H1 (cell line): ENCODE data around the gene AP3S1. TPM values are rescaled to one million over a fixed set of nuclear protein-coding genes. Genes with fewer than 3 reads are reported as not detected.

Experiments
- CTCF ChIA-PET: fragments of 300-600 bp; sonication (Branson Sonifier 250); formaldehyde crosslinking; loops from one replicate; lab custom pipeline; 2021; ENCODE audit not compliant: partially characterized antibody; lab: Charles Lee
- POLR2A ChIA-PET: fragments of 300-600 bp; sonication (Branson Sonifier 250); formaldehyde crosslinking; loops from one replicate; lab custom pipeline; 2021; ENCODE audit warnings: inconsistent platforms; ENCODE audit not compliant: partially characterized antibody; lab: Charles Lee
- DNase-seq, 2 experiments: peaks; one replicate each; pipeline versions ENCODE4 v3.0.0 to v3.0.0-alpha.2; 2010 to 2022; ENCODE audit warnings: low spot score in 2 of 2, low read depth in 1 of 2, mixed read lengths in 1 of 2
- FAIRE-seq: peaks from 2 replicates; lab custom pipeline; 2011; peaks lifted over from hg19 to GRCh38; lab: Jason Lieb, UNC
- H2AFZ ChIP-seq: 2 replicates; pipeline ENCODE4 v1.8.1; 2012; ENCODE audit warnings: low read length, inconsistent platforms
- H2AK5ac ChIP-seq: 2 replicates; pipeline ENCODE4 v1.6.1; 2013; ENCODE audit warnings: low read depth, low read length
- H2BK120ac ChIP-seq: replicated peaks from 2 replicates; pipeline ENCODE3; 2013; ENCODE audit warnings: low read depth, low read length, inconsistent platforms
- H2BK12ac ChIP-seq: 2 replicates; pipeline ENCODE4 v1.6.1; 2013; ENCODE audit warnings: low read depth, low read length
- H2BK15ac ChIP-seq: 2 replicates; pipeline ENCODE4 v1.6.1; 2013; ENCODE audit warnings: low read length
- H2BK20ac ChIP-seq: 2 replicates; pipeline ENCODE4 v1.6.1; 2013; ENCODE audit warnings: low read length
- H2BK5ac ChIP-seq: 2 replicates; pipeline ENCODE4 v1.6.1; 2013; ENCODE audit warnings: low read depth, low read length
- H3K14ac ChIP-seq: 2 replicates; pipeline ENCODE4 v1.6.1; 2013; ENCODE audit warnings: inconsistent platforms; ENCODE audit not compliant: insufficient read length
- H3K18ac ChIP-seq: 2 replicates; pipeline ENCODE4 v1.6.1; 2013; ENCODE audit warnings: low read length; ENCODE audit errors: extremely low read depth
- H3K23ac ChIP-seq: 2 replicates; pipeline ENCODE4 v1.6.1; 2013; ENCODE audit warnings: inconsistent platforms; ENCODE audit not compliant: insufficient read length
- H3K23me2 ChIP-seq: 2 replicates; pipeline ENCODE4 v1.6.1; 2013; ENCODE audit warnings: low read depth, low read length
- H3K27ac ChIP-seq: 2 replicates; pipeline ENCODE4 v1.6.1; 2011; ENCODE audit warnings: low read depth, low read length, inconsistent platforms
- H3K27me3 ChIP-seq, 4 experiments: replicated peaks in 1 of 4; 1 replicate in 1 of 4; 2 replicates in 3 of 4; pipeline versions ENCODE4 v1.6.1 to v1.8.1; 2011 to 2013; ENCODE audit warnings: low read length in 3 of 4, mild to moderate bottlenecking in 3 of 4, inconsistent platforms in 2 of 4, mixed read lengths in 2 of 4, moderate library complexity in 1 of 4; ENCODE audit not compliant: control insufficient read depth in 3 of 4, insufficient read depth in 3 of 4; ENCODE audit errors: extremely low read depth in 1 of 4
- H3K36me3 ChIP-seq, 4 experiments: 2 replicates each; pipeline versions ENCODE4 v1.6.1 to v1.8.1; 2011 to 2013; ENCODE audit warnings: mild to moderate bottlenecking in 4 of 4, low read length in 3 of 4, moderate library complexity in 2 of 4, control low read depth in 1 of 4, inconsistent platforms in 1 of 4; ENCODE audit not compliant: insufficient read depth in 4 of 4, control insufficient read depth in 2 of 4
- H3K4ac ChIP-seq: replicated peaks from 2 replicates; pipeline ENCODE3; 2013; ENCODE audit warnings: low read length, low read depth, mixed read lengths, inconsistent platforms; ENCODE audit not compliant: insufficient read length
- H3K4me1 ChIP-seq, 4 experiments: replicated peaks in 1 of 4; 1 replicate in 1 of 4; 2 replicates in 3 of 4; pipeline versions ENCODE4 v1.6.1 to v1.8.1; 2011 to 2013; ENCODE audit warnings: low read length in 3 of 4, inconsistent platforms in 2 of 4, mixed read lengths in 1 of 4; ENCODE audit not compliant: insufficient read depth in 4 of 4, control insufficient read depth in 3 of 4
- H3K4me2 ChIP-seq, 2 experiments: 2 replicates each; pipeline versions ENCODE4 v1.6.1 to v1.8.1; 2011 to 2013; ENCODE audit warnings: low read depth in 2 of 2, low read length in 2 of 2, control low read depth in 1 of 2, inconsistent platforms in 1 of 2, mild to moderate bottlenecking in 1 of 2; ENCODE audit not compliant: insufficient read depth in 1 of 2
- H3K4me3 ChIP-seq, 4 experiments: fragments of 200-600, 300-600 bp in 1 of 4; sonication (generic), shearing (Covaris generic), sonication (Bioruptor Twin) in 1 of 4; 2 replicates each; pipeline versions ENCODE4 v1.5.1 to v1.8.1; 2011 to 2016; ENCODE audit warnings: low read length in 4 of 4, low read depth in 3 of 4, control low read depth in 2 of 4, inconsistent platforms in 2 of 4, mild to moderate bottlenecking in 2 of 4, mixed read lengths in 1 of 4, moderate library complexity in 1 of 4; ENCODE audit not compliant: insufficient read depth in 2 of 4; ENCODE audit errors: extremely low read depth in 1 of 4
- H3K56ac ChIP-seq: replicated peaks from 2 replicates; pipeline ENCODE3; 2013; ENCODE audit warnings: low read depth, mild to moderate bottlenecking, mixed read lengths, low read length, inconsistent platforms; ENCODE audit not compliant: insufficient read length
- H3K79me1 ChIP-seq: 2 replicates; pipeline ENCODE4 v1.6.1; 2013; ENCODE audit warnings: low read depth, low read length, control low read depth
- H3K79me2 ChIP-seq, 2 experiments: 2 replicates each; pipeline versions ENCODE4 v1.6.1 to v1.8.1; 2012 to 2013; ENCODE audit warnings: low read length in 2 of 2, mild to moderate bottlenecking in 2 of 2, inconsistent platforms in 1 of 2; ENCODE audit not compliant: insufficient read depth in 2 of 2, control insufficient read depth in 1 of 2
- H3K9ac ChIP-seq, 4 experiments: replicated peaks in 1 of 4; 1 replicate in 1 of 4; 2 replicates in 3 of 4; pipeline versions ENCODE4 v1.6.1 to v1.8.1; 2011 to 2013; ENCODE audit warnings: low read depth in 3 of 4, low read length in 3 of 4, control low read depth in 2 of 4, mild to moderate bottlenecking in 2 of 4, moderate library complexity in 2 of 4, inconsistent platforms in 1 of 4; ENCODE audit errors: extremely low read depth in 1 of 4
- H3K9me3 ChIP-seq, 2 experiments: 2 replicates each; pipeline versions ENCODE4 v1.6.1 to v1.8.1; 2012 to 2013; ENCODE audit warnings: mild to moderate bottlenecking in 2 of 2, moderate library complexity in 2 of 2, control low read depth in 1 of 2, inconsistent platforms in 1 of 2, low read depth in 1 of 2, low read length in 1 of 2, mixed read lengths in 1 of 2; ENCODE audit not compliant: insufficient read depth in 2 of 2
- H4K20me1 ChIP-seq, 2 experiments: replicated peaks in 1 of 2; 2 replicates each; pipeline versions ENCODE3 to v1.8.1; 2011 to 2013; ENCODE audit warnings: inconsistent platforms in 2 of 2, low read length in 2 of 2, mild to moderate bottlenecking in 1 of 2; ENCODE audit not compliant: insufficient read depth in 2 of 2, control insufficient read depth in 1 of 2
- H4K5ac ChIP-seq: 2 replicates; pipeline ENCODE4 v1.6.1; 2013; ENCODE audit warnings: low read length, low read depth, mixed read lengths, inconsistent platforms; ENCODE audit not compliant: insufficient read length
- H4K8ac ChIP-seq: 2 replicates; pipeline ENCODE4 v1.8.0; 2013; ENCODE audit warnings: mild to moderate bottlenecking, moderate library complexity, low read length, inconsistent platforms; ENCODE audit not compliant: insufficient read depth; ENCODE audit errors: extremely low read depth
- H4K91ac ChIP-seq: replicated peaks from 2 replicates; pipeline ENCODE3; 2013; ENCODE audit warnings: low read length, mixed read lengths, inconsistent platforms; ENCODE audit not compliant: insufficient read length
- CBX5 ChIP-seq: fragments of 300-800, 300-1000 bp; sonication (generic); IDR thresholded peaks from 2 replicates; pipeline ENCODE4 v1.7.1; 2016; ENCODE audit warnings: antibody characterized with exemption, low read length, low read depth
- CTCF ChIP-seq, 3 experiments: IDR thresholded peaks; 1 replicate in 2 of 3; 2 replicates in 1 of 3; pipeline versions ENCODE4 v1.5.1 to v1.6.1; 2011; ENCODE audit warnings: low read length in 3 of 3, mild to moderate bottlenecking in 3 of 3, inconsistent platforms in 2 of 3, low read depth in 1 of 3, moderate library complexity in 1 of 3; ENCODE audit not compliant: insufficient read depth in 1 of 3; ENCODE audit errors: control extremely low read depth in 1 of 3
- EP300 ChIP-seq, 2 experiments: IDR thresholded peaks; 1 replicate in 1 of 2; 2 replicates in 1 of 2; pipeline ENCODE4 v1.6.1; 2011 to 2012; ENCODE audit warnings: low read depth in 2 of 2, low read length in 2 of 2, mild to moderate bottlenecking in 2 of 2, borderline replicate concordance in 1 of 2, inconsistent platforms in 1 of 2, moderate library complexity in 1 of 2
- FOSL1 ChIP-seq: IDR thresholded peaks from 2 replicates; pipeline ENCODE4 v1.6.1; 2011; ENCODE audit warnings: mild to moderate bottlenecking, low read depth, low read length, moderate library complexity; ENCODE audit not compliant: insufficient read depth
- JUN ChIP-seq: IDR thresholded peaks from 2 replicates; pipeline ENCODE4 v1.6.1; 2011; ENCODE audit warnings: low read depth, mild to moderate bottlenecking, improper control_type of control experiment, low read length
- JUND ChIP-seq: IDR thresholded peaks from 2 replicates; pipeline ENCODE4 v1.6.1; 2011; ENCODE audit warnings: mild to moderate bottlenecking, improper control_type of control experiment, low read length
- KDM4A ChIP-seq: IDR thresholded peaks from one replicate; pipeline ENCODE4 v1.7.1; 2012; ENCODE audit warnings: low read depth, mild to moderate bottlenecking, moderate library complexity, low read length, inconsistent platforms; ENCODE audit not compliant: severe bottlenecking
- KDM5A ChIP-seq: fragments of 200-600 bp; IDR thresholded peaks from 2 replicates; pipeline ENCODE4 v1.7.1; 2012; ENCODE audit warnings: mild to moderate bottlenecking, low read length, inconsistent platforms, mixed read lengths
- RFX5 ChIP-seq: IDR thresholded peaks from 2 replicates; pipeline ENCODE4 v1.6.1; 2011; ENCODE audit warnings: low read depth, low read length, improper control_type of control experiment, borderline replicate concordance
- SIX5 ChIP-seq: IDR thresholded peaks from 2 replicates; pipeline ENCODE4 v1.6.1; 2011; ENCODE audit warnings: mild to moderate bottlenecking, low read depth, low read length
- YY1 ChIP-seq: IDR thresholded peaks from 2 replicates; pipeline ENCODE4 v1.6.1; 2011; ENCODE audit warnings: low read depth, mild to moderate bottlenecking, low read length
- WGBS, 2 experiments: shearing (Covaris generic) in 1 of 2; methylation state at CpG; one replicate each; pipeline versions ENCODE4 v1.1.6 to v1.1.7; 2013 to 2015; ENCODE audit warnings: low lambda C conversion rate in 2 of 2, mixed read lengths in 2 of 2, inconsistent platforms in 1 of 2, low coverage in 1 of 2, missing lambda C conversion rate in 1 of 2; ENCODE audit not compliant: insufficient replicate concordance in 2 of 2, insufficient coverage in 1 of 2, insufficient read length in 1 of 2; ENCODE audit errors: extremely low coverage in 1 of 2, missing lambda C conversion rate in 1 of 2; 5-methylcytosine and 5-hydroxymethylcytosine counted together
- polyA plus RNA-seq, 7 experiments: library from polyadenylated mRNA; depleted of rRNA in 3 of 7; stranded (reverse) in 5 of 7; unstranded in 2 of 7; fragments of >200 nt in 5 of 7; fragments of 200-250 nt in 2 of 7; gene quantifications; 1 replicate in 5 of 7; 2 replicates in 1 of 7; 4 replicates in 1 of 7; pipeline versions ENCODE4 v1.2.1 to v1.2.3, GENCODE V29; 2011 to 2013; ENCODE audit warnings: missing spikeins in 2 of 7, mixed read lengths in 2 of 7
- total RNA-seq: library from RNA; stranded (reverse); fragmentation: NEBNext Ultra II Directional; extraction: Animal tissue kit (Norgen Biotek cat#: 25700); gene quantifications from 2 replicates; pipeline ENCODE4 v1.2.1, GENCODE V29; 2021

Gene AP3S1
- total and polyA plus RNA-seq, 2 of the 8 experiments (the other 6 are each of a cell fraction or from before 2014, with no cell fraction given), result 26.6 to 72.7 TPM

- H4K8ac ChIP-seq, result no peak overlapping the region
- no peak overlapping the region for H4K91ac ChIP-seq
- no peak overlapping the region for H3K14ac ChIP-seq
- no peak for DNase-seq
- no peak overlapping the region for H3K18ac ChIP-seq
- H2BK12ac ChIP-seq, result no peak overlapping the region
- H2BK5ac ChIP-seq, result no peak overlapping the region
- H4K5ac ChIP-seq, result no peak overlapping the region
- H3K23ac ChIP-seq, result no peak overlapping the region
- H3K27me3 ChIP-seq, result no peaks in the 10 kb centered on the region
- H3K4me2 ChIP-seq, result no peak overlapping the region
- FAIRE-seq, result no peak
- H2BK120ac ChIP-seq, result no peak overlapping the region
- no peak overlapping the region for H3K9ac ChIP-seq
- no peak overlapping the region for H2AFZ ChIP-seq
- H3K79me1 ChIP-seq, result no peaks in the 10 kb centered on the region
- H2AK5ac ChIP-seq, result no peak overlapping the region
- H3K56ac ChIP-seq, result no peak overlapping the region
- peaks cover 2 to 36% (median 26%) of the 10 kb centered on the region in 4 experiments; a peak in 6 of 8 replicates for H3K36me3 ChIP-seq
- POLR2A ChIA-PET, result interaction anchor here (0.8 to 1.7 kb wide), 2 partner anchors 9 to 201 kb away, joined by 4 to 5 read pairs; no protein-coding TSS in a partner anchor
- peaks cover 3 to 33% of the 10 kb centered on the region in 2 experiments; a peak in 3 of 4 replicates for H3K79me2 ChIP-seq
- TF ChIP-seq CBX5 (no peak), CTCF (IDR thresholded peaks at IDR 0.05; ENCODE audit: control extremely low read depth in 1 of 3, insufficient read depth in 1 of 3, low read depth in 1 of 3, low read length in 3 of 3) (no peak), RFX5 (no peak), JUND (no peak), JUN (no peak), YY1 (no peak), EP300 (IDR thresholded peaks at IDR 0.05; ENCODE audit: borderline replicate concordance in 1 of 2, low read depth in 2 of 2, low read length in 2 of 2) (no peak), SIX5 (no peak), KDM4A (no peak), KDM5A (no peak), FOSL1 (no peak)
- TF ChIP-seq, all 59 proteins: peak for 0
- H3K23me2 ChIP-seq, result no peaks in the 10 kb centered on the region
- H3K4me3 ChIP-seq, result no peak overlapping the region
- no peak overlapping the region for H3K27ac ChIP-seq
- peaks cover 3 to 4% of the 10 kb centered on the region in 2 experiments for H4K20me1 ChIP-seq
- H3K9me3 ChIP-seq, result no peaks in the 10 kb centered on the region
- H3K4ac ChIP-seq, result no peak overlapping the region
- CTCF ChIA-PET, result interaction anchor here (0.8 to 1.7 kb wide), 5 partner anchors 9 to 206 kb away, joined by 3 to 6 read pairs (median 4); no protein-coding TSS in a partner anchor
- H3K4me1 ChIP-seq, result peaks cover 0 to 3% (median 0%) of the 10 kb centered on the region in 4 experiments; a peak in 1 of 7 replicates
- WGBS, 2 experiments, result 88% methylated on average over 4 of the region's 4 CpGs; no CpG with 5 or more reads in 1 of the 2 experiments
- no peak overlapping the region for H2BK20ac ChIP-seq
- no peak overlapping the region for H2BK15ac ChIP-seq
Observed at GRCh38 chr5:115835481-115835880, 6.3 kb upstream of the AP3S1 start.
